ENCODE data around the gene CSRP2.

- TF ChIP-seq, protein P1, sequence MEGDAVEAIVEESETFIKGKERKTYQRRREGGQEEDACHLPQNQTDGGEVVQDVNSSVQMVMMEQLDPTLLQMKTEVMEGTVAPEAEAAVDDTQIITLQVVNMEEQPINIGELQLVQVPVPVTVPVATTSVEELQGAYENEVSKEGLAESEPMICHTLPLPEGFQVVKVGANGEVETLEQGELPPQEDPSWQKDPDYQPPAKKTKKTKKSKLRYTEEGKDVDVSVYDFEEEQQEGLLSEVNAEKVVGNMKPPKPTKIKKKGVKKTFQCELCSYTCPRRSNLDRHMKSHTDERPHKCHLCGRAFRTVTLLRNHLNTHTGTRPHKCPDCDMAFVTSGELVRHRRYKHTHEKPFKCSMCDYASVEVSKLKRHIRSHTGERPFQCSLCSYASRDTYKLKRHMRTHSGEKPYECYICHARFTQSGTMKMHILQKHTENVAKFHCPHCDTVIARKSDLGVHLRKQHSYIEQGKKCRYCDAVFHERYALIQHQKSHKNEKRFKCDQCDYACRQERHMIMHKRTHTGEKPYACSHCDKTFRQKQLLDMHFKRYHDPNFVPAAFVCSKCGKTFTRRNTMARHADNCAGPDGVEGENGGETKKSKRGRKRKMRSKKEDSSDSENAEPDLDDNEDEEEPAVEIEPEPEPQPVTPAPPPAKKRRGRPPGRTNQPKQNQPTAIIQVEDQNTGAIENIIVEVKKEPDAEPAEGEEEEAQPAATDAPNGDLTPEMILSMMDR (IDR thresholded peaks at IDR 0.05): no peak
- TF ChIP-seq EP300 (IDR thresholded peaks at IDR 0.05) (no peak), POLR2A (IDR thresholded peaks at IDR 0.05) (no peak)
Observed at GRCh38 chr12:76860256-76860655, 18.6 kb downstream of the CSRP2 start.
